Natural killer cell treated with Interleukin-12 subunit alpha and Interleukin-12 subunit beta and Interleukin-15 and Interleukin-18, amount 100 ng/mL, for 72 hours (primary cell): ENCODE results near the gene TMEM164. TPM values are rescaled to one million over a fixed set of nuclear protein-coding genes. Genes with fewer than 3 reads are reported as not detected.
"Not testable (repeated sequence)": the region's sequence is repeated elsewhere in the genome, so short reads cannot be mapped to it uniquely, and the experiment has no call there.

Experiments
- ATAC-seq, 2 donors: fragments of 150-1000 bp; cut with Tn5 transposase in 1 of 2; sonication (Bioruptor Pico), chemical (Tn5 transposase) in 1 of 2; 2 replicates each; pipeline ENCODE4 v1.10.0; 2021
- DNase-seq: peaks from one replicate; pipeline ENCODE4 v3.0.0; 2022; ENCODE audit warnings: low spot score
- H3K27ac Mint-ChIP-seq, 2 donors: 1 replicate in 1 of 2; 2 replicates in 1 of 2; pipeline ENCODE4 v1.8.0; 2022; ENCODE audit warnings: mixed read lengths in 2 of 2, mild to moderate bottlenecking in 1 of 2, moderate library complexity in 1 of 2
- H3K27me3 Mint-ChIP-seq, 2 donors: 1 replicate in 1 of 2; 2 replicates in 1 of 2; pipeline ENCODE4 v1.8.0; 2022; ENCODE audit warnings: mixed read lengths in 2 of 2
- H3K36me3 Mint-ChIP-seq: one replicate; pipeline ENCODE4 v1.8.0; 2022; ENCODE audit warnings: mixed read lengths
- H3K4me1 Mint-ChIP-seq, 2 donors: 1 replicate in 1 of 2; 2 replicates in 1 of 2; pipeline ENCODE4 v1.8.0; 2022; ENCODE audit warnings: low read depth in 2 of 2, mixed read lengths in 2 of 2, mild to moderate bottlenecking in 1 of 2
- H3K4me3 Mint-ChIP-seq: one replicate; pipeline ENCODE4 v1.8.0; 2022; ENCODE audit warnings: mixed read lengths
- H3K9me3 Mint-ChIP-seq: 2 replicates; pipeline ENCODE4 v1.8.0; 2022; ENCODE audit warnings: mixed read lengths
- total RNA-seq, 2 donors: library from RNA; stranded (reverse); gene quantifications; one replicate each; pipeline ENCODE4 v1.2.3, GENCODE V29; 2022

Gene TMEM164
- total RNA-seq, 2 donors from 2014 or later = 29.6 to 41.0 TPM

DNA sequence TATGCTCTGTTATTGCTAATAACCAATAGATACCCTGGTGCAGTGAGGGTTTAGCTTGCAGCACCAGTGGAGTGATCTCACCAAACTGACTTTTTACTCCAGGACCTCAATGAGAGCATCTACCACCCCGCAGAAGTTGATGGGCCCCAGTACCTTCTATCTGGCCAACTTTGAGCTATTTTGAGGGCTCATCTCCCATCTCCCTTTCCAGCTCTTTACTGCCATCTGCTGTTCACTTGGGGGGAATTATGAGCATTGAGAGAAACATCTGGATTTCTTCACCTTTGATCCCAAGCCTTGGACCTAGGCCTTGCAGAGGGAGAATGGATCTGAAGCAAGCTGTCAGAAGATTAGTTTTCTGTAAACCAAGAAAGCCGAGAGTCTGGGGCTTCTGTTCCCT is 143.6 kb downstream of the TMEM164 start:
- Mint-ChIP-seq H3K9me3 (no peaks in the 10 kb centered on the region), H3K36me3 (peaks cover 8% of the 10 kb centered on the region), H3K27ac (no peak overlapping the region), H3K4me1 (peaks cover 4 to 9% of the 10 kb centered on the region in 2 donors), H3K4me3 (no peak overlapping the region), H3K27me3 (peaks cover 0 to 3% of the 10 kb centered on the region in 2 donors)
- no peak for ATAC-seq
- DNase-seq = no peak

- H3K4me1 Mint-ChIP-seq = peaks cover 0 to under 1% of the 10 kb centered on the region in 2 donors
- H3K36me3 Mint-ChIP-seq = peaks cover 8% of the 10 kb centered on the region
- H3K27ac Mint-ChIP-seq = no peak overlapping the region
- H3K4me3 Mint-ChIP-seq = no peak overlapping the region
- no peaks in the 10 kb centered on the region for H3K9me3 Mint-ChIP-seq
- ATAC-seq (no peak), DNase-seq (no peak)
- H3K27me3 Mint-ChIP-seq = peaks cover 0 to 8% of the 10 kb centered on the region in 2 donors
Observed at GRCh38 chrX:110153244-110153643, 150.3 kb downstream of the TMEM164 start.

GRCh38 chrX:110153896-110154295 is 151.0 kb downstream of the TMEM164 start:
- ATAC-seq = no peak
- Mint-ChIP-seq H3K27me3 (peaks cover 0 to 8% of the 10 kb centered on the region in 2 donors), H3K27ac (no peak overlapping the region), H3K4me1 (peaks cover under 1 to 1% of the 10 kb centered on the region in 2 donors), H3K4me3 (no peak overlapping the region), H3K9me3 (no peaks in the 10 kb centered on the region), H3K36me3 (peaks cover 8% of the 10 kb centered on the region)
- no peak for DNase-seq

DNA sequence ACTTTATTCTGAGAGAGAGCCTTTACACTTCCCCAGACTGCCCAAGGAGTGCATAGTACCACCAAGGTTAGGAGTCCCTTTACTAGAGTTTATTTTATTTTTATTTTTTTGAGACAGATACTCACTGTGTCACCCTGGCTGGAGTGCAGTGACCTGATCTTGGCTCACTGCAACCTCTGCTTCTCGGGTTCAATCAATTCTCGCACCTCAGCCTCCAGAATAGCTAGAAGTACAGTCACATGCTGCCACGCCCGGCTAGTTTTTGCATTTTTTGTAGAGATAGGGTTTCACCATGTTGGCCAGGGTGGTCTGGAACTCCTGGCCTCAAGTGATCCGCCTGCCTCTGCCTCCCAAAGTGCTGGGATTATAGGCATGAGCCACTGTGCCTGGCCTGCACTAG is 151.4 kb downstream of the TMEM164 start:
- DNase-seq = peak; percentile 26
- not testable (repeated sequence) for H3K4me3 Mint-ChIP-seq, H3K4me1 Mint-ChIP-seq, H3K36me3 Mint-ChIP-seq, H3K9me3 Mint-ChIP-seq, ATAC-seq, H3K27ac Mint-ChIP-seq
- peaks cover 0 to 11% of the 10 kb centered on the region in 2 donors for H3K27me3 Mint-ChIP-seq

DNA sequence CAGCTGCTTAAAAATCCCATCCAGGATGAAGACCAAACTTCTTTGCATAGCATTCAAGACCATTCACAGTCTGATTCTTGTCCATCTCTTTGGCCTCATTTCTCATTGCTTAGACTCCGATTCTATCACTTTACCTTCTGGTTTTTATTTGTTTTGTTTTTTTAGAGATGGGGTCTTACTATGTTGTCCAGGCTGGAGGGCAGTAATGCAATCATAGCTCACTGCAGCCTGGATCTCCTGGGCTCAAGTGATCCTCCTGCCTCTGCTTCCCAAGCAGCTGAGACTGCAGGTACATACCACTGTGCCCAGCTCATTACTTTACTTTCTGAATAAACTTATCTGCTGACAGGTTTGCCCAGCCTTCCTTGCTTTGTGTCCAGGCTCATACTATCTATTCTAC is 152.8 kb downstream of the TMEM164 start:
- no peaks in the 10 kb centered on the region for H3K36me3 Mint-ChIP-seq
- H3K27ac Mint-ChIP-seq = no peak overlapping the region
- H3K27me3 Mint-ChIP-seq = peaks cover 0 to 11% of the 10 kb centered on the region in 2 donors
- H3K4me3 Mint-ChIP-seq = no peak overlapping the region
- no peaks in the 10 kb centered on the region for H3K9me3 Mint-ChIP-seq
- ATAC-seq = no peak
- DNase-seq = no peak
- peaks cover 10% of the 10 kb centered on the region in 2 donors for H3K4me1 Mint-ChIP-seq

DNA sequence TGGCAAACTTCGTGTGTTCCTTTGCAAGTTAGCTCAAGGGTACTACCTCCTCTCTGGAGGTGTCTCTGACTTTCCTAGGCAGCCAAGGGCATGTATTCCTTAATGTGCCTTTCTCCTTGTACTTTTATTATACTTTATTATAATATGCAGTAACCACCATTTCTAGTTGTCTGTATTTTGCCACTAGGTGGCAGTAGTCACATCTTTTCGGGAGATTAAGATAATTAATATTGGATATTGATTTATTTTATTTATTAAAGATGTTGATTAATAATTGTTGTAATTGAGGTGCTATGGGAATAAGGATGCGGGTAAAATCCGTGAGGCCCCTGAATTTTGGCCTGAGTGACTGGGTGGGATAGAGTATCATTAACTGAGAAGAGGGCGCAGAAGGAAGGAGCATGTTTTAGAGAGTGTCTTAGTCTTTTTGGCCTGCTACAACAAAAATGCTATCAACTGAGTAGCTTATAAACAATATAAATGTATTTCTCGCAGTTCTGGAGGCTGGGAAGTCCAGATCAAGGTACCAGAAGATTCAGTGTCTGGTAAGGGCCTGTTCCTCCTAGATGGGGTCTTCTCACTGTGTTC is 153.3 kb downstream of the TMEM164 start:
- peaks cover 10% of the 10 kb centered on the region in 2 donors for H3K4me1 Mint-ChIP-seq
- H3K4me3 Mint-ChIP-seq = no peak overlapping the region
- no peaks in the 10 kb centered on the region for H3K36me3 Mint-ChIP-seq
- no peak overlapping the region for H3K27ac Mint-ChIP-seq
- ATAC-seq = no peak
- H3K27me3 Mint-ChIP-seq = peaks cover 0 to 11% of the 10 kb centered on the region in 2 donors
- no peaks in the 10 kb centered on the region for H3K9me3 Mint-ChIP-seq
- DNase-seq = peak; percentile 63

DNA sequence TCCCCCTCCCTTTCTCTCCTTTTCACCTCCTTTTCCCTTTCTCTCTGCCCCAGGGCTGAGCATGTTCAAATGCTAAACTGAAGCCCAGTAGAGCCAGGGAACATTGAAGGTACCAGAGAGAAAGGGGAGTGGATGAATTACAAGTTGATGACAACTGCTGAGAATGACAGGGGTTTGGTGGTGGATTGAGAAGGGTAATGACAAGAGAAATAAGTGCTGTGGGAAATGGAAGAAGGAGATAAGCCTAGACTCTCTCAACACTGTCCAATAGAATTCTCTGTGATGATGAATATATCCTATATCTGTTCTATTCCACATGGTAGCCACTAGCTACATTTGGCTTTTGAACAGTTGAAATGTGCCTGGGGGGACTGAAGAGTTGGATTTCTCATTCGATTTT is 154.5 kb downstream of the TMEM164 start:
- ATAC-seq (no peak), DNase-seq (no peak)
- peaks cover 0 to 11% of the 10 kb centered on the region in 2 donors for H3K27me3 Mint-ChIP-seq
- no peak overlapping the region for H3K4me3 Mint-ChIP-seq
- H3K36me3 Mint-ChIP-seq = no peaks in the 10 kb centered on the region
- no peaks in the 10 kb centered on the region for H3K9me3 Mint-ChIP-seq
- H3K27ac Mint-ChIP-seq = no peak overlapping the region
- H3K4me1 Mint-ChIP-seq = peaks cover 10% of the 10 kb centered on the region in 2 donors

DNA sequence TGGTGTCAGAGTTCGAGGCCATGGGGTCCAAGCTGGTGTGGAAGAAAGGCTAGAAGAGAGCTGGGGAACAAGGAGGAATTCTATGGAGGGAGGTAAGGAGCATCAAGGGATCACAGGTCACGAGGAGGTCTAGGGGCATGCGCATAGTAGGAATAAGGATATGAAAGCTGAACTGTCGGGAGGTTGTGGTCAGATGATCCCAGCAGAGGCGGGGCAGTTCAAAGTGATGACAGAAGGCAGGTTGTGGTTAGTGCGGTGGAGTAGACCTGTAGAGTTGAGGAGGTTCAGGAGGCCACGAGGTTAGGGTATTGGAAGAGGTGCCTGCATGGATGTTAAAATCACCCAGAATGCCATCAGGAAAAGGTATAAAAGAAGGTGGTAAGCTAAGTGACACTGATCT is 156.3 kb downstream of the TMEM164 start:
- H3K27ac Mint-ChIP-seq = no peak overlapping the region
- peaks cover 10% of the 10 kb centered on the region in 2 donors for H3K4me1 Mint-ChIP-seq
- DNase-seq = peak; percentile 15
- H3K27me3 Mint-ChIP-seq = peaks cover 0 to 9% of the 10 kb centered on the region in 2 donors
- H3K9me3 Mint-ChIP-seq = no peaks in the 10 kb centered on the region
- no peak for ATAC-seq
- no peaks in the 10 kb centered on the region for H3K36me3 Mint-ChIP-seq
- no peak overlapping the region for H3K4me3 Mint-ChIP-seq

GRCh38 chrX:110159865-110160264 is 157.0 kb downstream of the TMEM164 start:
- no peak overlapping the region for H3K27ac Mint-ChIP-seq
- ATAC-seq = peak in 1 of 2 donors; percentile 69
- no peaks in the 10 kb centered on the region for H3K36me3 Mint-ChIP-seq
- peaks cover 10% of the 10 kb centered on the region in 2 donors for H3K4me1 Mint-ChIP-seq
- DNase-seq = no peak
- no peaks in the 10 kb centered on the region for H3K9me3 Mint-ChIP-seq
- peaks cover 0 to 9% of the 10 kb centered on the region in 2 donors for H3K27me3 Mint-ChIP-seq
- no peak overlapping the region for H3K4me3 Mint-ChIP-seq

- H3K9me3 Mint-ChIP-seq = no peaks in the 10 kb centered on the region
- no peak overlapping the region for H3K4me3 Mint-ChIP-seq
- H3K27ac Mint-ChIP-seq = no peak overlapping the region
- peaks cover 0 to 3% of the 10 kb centered on the region in 2 donors for H3K27me3 Mint-ChIP-seq
- H3K36me3 Mint-ChIP-seq = no peaks in the 10 kb centered on the region
- no peak for ATAC-seq
- peaks cover 10% of the 10 kb centered on the region in 2 donors for H3K4me1 Mint-ChIP-seq
- DNase-seq = no peak
Observed at GRCh38 chrX:110161361-110161686, 158.4 kb downstream of the TMEM164 start.

GRCh38 chrX:110162131-110162530 is 159.2 kb downstream of the TMEM164 start:
- no peaks in the 10 kb centered on the region for H3K9me3 Mint-ChIP-seq
- H3K4me3 Mint-ChIP-seq = no peak overlapping the region
- ATAC-seq = no peak
- no peak for DNase-seq
- H3K36me3 Mint-ChIP-seq = no peaks in the 10 kb centered on the region
- H3K27me3 Mint-ChIP-seq = peaks cover 0 to 3% of the 10 kb centered on the region in 2 donors
- peaks cover 10% of the 10 kb centered on the region in 2 donors for H3K4me1 Mint-ChIP-seq
- H3K27ac Mint-ChIP-seq = no peak overlapping the region

- Mint-ChIP-seq H3K4me3 (no peak overlapping the region), H3K4me1 (peaks cover 10% of the 10 kb centered on the region in 2 donors), H3K27ac (no peak overlapping the region), H3K9me3 (no peaks in the 10 kb centered on the region), H3K27me3 (peaks cover 0 to 3% of the 10 kb centered on the region in 2 donors), H3K36me3 (no peaks in the 10 kb centered on the region)
- DNase-seq (no peak), ATAC-seq (no peak)
Observed at GRCh38 chrX:110162867-110163266, 160.0 kb downstream of the TMEM164 start.

GRCh38 chrX:110163488-110163887 is 160.6 kb downstream of the TMEM164 start:
- no peak overlapping the region for H3K27ac Mint-ChIP-seq
- no peak overlapping the region for H3K4me3 Mint-ChIP-seq
- no peaks in the 10 kb centered on the region for H3K36me3 Mint-ChIP-seq

GRCh38 chrX:110167952-110168451 is 165.1 kb downstream of the TMEM164 start:
- Mint-ChIP-seq H3K27me3 (no peaks in the 10 kb centered on the region), H3K27ac (no peak overlapping the region), H3K4me1 (peaks cover 10% of the 10 kb centered on the region in 2 donors), H3K9me3 (no peaks in the 10 kb centered on the region), H3K36me3 (no peaks in the 10 kb centered on the region), H3K4me3 (no peak overlapping the region)
- ATAC-seq (peak in 1 of 2 donors; percentile 64), DNase-seq (peak; percentile 68)

More at GRCh38 chrX:110163488-110163887, 160.6 kb downstream of the TMEM164 start:
- H3K9me3 Mint-ChIP-seq = no peaks in the 10 kb centered on the region
- ATAC-seq (no peak), DNase-seq (no peak)
- H3K4me1 Mint-ChIP-seq = peaks cover 10% of the 10 kb centered on the region in 2 donors
- peaks cover 0 to 3% of the 10 kb centered on the region in 2 donors for H3K27me3 Mint-ChIP-seq

GRCh38 chrX:110168585-110168984 is 165.7 kb downstream of the TMEM164 start:
- Mint-ChIP-seq H3K27me3 (peaks cover 0 to 1% of the 10 kb centered on the region in 2 donors), H3K27ac (no peak overlapping the region), H3K4me1 (peaks cover 10 to 13% of the 10 kb centered on the region in 2 donors), H3K4me3 (no peak overlapping the region), H3K36me3 (no peaks in the 10 kb centered on the region), H3K9me3 (no peaks in the 10 kb centered on the region)
- ATAC-seq (no peak), DNase-seq (no peak)
